Neural cell (in vitro differentiated cells): Measurements from ENCODE around the gene PIGZ. TPM values are rescaled to one million over a fixed set of nuclear protein-coding genes. Genes with fewer than 3 reads are reported as not detected.
A peak's percentile ranks its signal among the peaks of the same experiment; 100 is the strongest.

Experiments
- H2AFZ ChIP-seq: fragments of 200-600, 300-800 bp; sonication (generic), shearing (Covaris generic); 2 replicates; pipeline ENCODE4 v1.6.0; 2014; ENCODE audit warnings: low read depth, mild to moderate bottlenecking, antibody characterized with exemption, low read length, moderate library complexity
- H3F3A ChIP-seq: fragments of 200-600 bp; shearing (Covaris generic); 2 replicates; pipeline ENCODE4 v1.6.1; 2016; ENCODE audit warnings: mild to moderate bottlenecking, moderate library complexity, mixed read lengths, antibody characterized with exemption, low read length; ENCODE audit not compliant: insufficient read depth, poor library complexity, severe bottlenecking
- H3K27ac ChIP-seq: fragments of 200-600, 300-800 bp; sonication (generic), shearing (Covaris generic); 2 replicates; pipeline ENCODE4 v1.5.1; 2014; ENCODE audit warnings: mild to moderate bottlenecking, low read length, moderate library complexity
- H3K27me3 ChIP-seq: fragments of 300-800, 200-600 bp; sonication (generic), shearing (Covaris generic); 2 replicates; pipeline ENCODE4 v1.6.0; 2014; ENCODE audit warnings: mild to moderate bottlenecking, low read depth, low read length, moderate library complexity; ENCODE audit not compliant: insufficient read depth
- H3K36me3 ChIP-seq: fragments of 300-800, 200-600 bp; sonication (generic), shearing (Covaris generic); 2 replicates; pipeline ENCODE4 v1.5.1; 2014; ENCODE audit warnings: mild to moderate bottlenecking, antibody characterized with exemption, low read length, moderate library complexity; ENCODE audit not compliant: insufficient read depth
- H3K4me2 ChIP-seq: fragments of 300-800, 200-600 bp; sonication (generic), shearing (Covaris generic); 2 replicates; pipeline ENCODE4 v1.6.0; 2014; ENCODE audit warnings: mild to moderate bottlenecking, low read length
- H3K4me3 ChIP-seq: fragments of 300-800, 200-600 bp; sonication (generic), shearing (Covaris generic); 2 replicates; pipeline ENCODE4 v1.5.1; 2014; ENCODE audit warnings: mild to moderate bottlenecking, low read length, moderate library complexity
- H3K79me2 ChIP-seq: fragments of 200-600 bp; shearing (Covaris generic); replicated peaks from 2 replicates; pipeline ENCODE4 v1.6.0; 2014; ENCODE audit warnings: mild to moderate bottlenecking, low read length, moderate library complexity; ENCODE audit not compliant: insufficient read depth
- H3K9ac ChIP-seq: fragments of 300-800, 200-600 bp; sonication (generic), shearing (Covaris generic); 2 replicates; pipeline ENCODE4 v1.6.1; 2016; ENCODE audit warnings: mild to moderate bottlenecking, low read length, mixed read lengths
- H3K9me2 ChIP-seq: fragments of 200-600 bp; shearing (Covaris generic); 2 replicates; pipeline ENCODE4 v1.6.1; 2016; ENCODE audit warnings: mild to moderate bottlenecking, low read length, mixed read lengths; ENCODE audit not compliant: insufficient read depth
- H3K9me3 ChIP-seq: fragments of 200-600, 300-800 bp; sonication (generic), shearing (Covaris generic); 2 replicates; pipeline ENCODE4 v1.6.1; 2016; ENCODE audit warnings: mild to moderate bottlenecking, mixed run types, low read length, moderate library complexity, mixed read lengths
- H4K20me1 ChIP-seq: fragments of 200-600 bp; shearing (Covaris generic); 2 replicates; pipeline ENCODE4 v1.6.1; 2016; ENCODE audit warnings: mild to moderate bottlenecking, mixed run types; ENCODE audit not compliant: insufficient read depth
- EP300 ChIP-seq: fragments of 450-650 bp; conservative IDR thresholded peaks from 2 replicates; pipeline ENCODE4 v1.6.1; 2014; ENCODE audit warnings: antibody characterized with exemption, mild to moderate bottlenecking, moderate library complexity; ENCODE audit not compliant: poor library complexity, severe bottlenecking
- EZH2 ChIP-seq: fragments of 200-600, 300-800 bp; shearing (Covaris generic), sonication (generic); IDR thresholded peaks from 2 replicates; pipeline ENCODE4 v1.6.1; 2014; ENCODE audit warnings: antibody characterized with exemption, low read length, borderline replicate concordance, mild to moderate bottlenecking; ENCODE audit not compliant: insufficient read depth, poor library complexity, severe bottlenecking
- MXI1 ChIP-seq: fragments of 450-650 bp; conservative IDR thresholded peaks from 2 replicates; pipeline ENCODE4 v1.6.1; 2014; ENCODE audit warnings: antibody characterized with exemption, mild to moderate bottlenecking; ENCODE audit not compliant: poor library complexity, severe bottlenecking
- POLR2AphosphoS5 ChIP-seq: IDR thresholded peaks from 2 replicates; pipeline ENCODE4 v1.6.1; 2012
- RAD21 ChIP-seq: fragments of 450-650 bp; conservative IDR thresholded peaks from 2 replicates; pipeline ENCODE4 v1.6.1; 2014; ENCODE audit warnings: antibody characterized with exemption, mild to moderate bottlenecking, moderate library complexity
- SMC3 ChIP-seq: fragments of 450-650 bp; conservative IDR thresholded peaks from 2 replicates; pipeline ENCODE4 v1.6.1; 2014; ENCODE audit warnings: antibody characterized with exemption, mild to moderate bottlenecking, moderate library complexity; ENCODE audit not compliant: poor library complexity
- TAF1 ChIP-seq: IDR thresholded peaks from 2 replicates; pipeline ENCODE4 v1.6.1; 2012; ENCODE audit warnings: low read depth
- polyA plus RNA-seq: library from polyadenylated mRNA; depleted of rRNA; stranded (reverse); fragments of >200 nt; gene quantifications from 2 replicates; pipeline ENCODE4 v1.2.3, GENCODE V29; 2014
- TF ChIP-seq, protein P1 (sequence below): fragments of 450-650 bp; IDR thresholded peaks from 2 replicates; pipeline ENCODE4 v1.5.1; 2014; ENCODE audit warnings: antibody characterized with exemption, mild to moderate bottlenecking, moderate library complexity; ENCODE audit not compliant: poor library complexity, severe bottlenecking
- TF ChIP-seq, protein P2 (sequence below): IDR thresholded peaks from 2 replicates; pipeline ENCODE4 v1.6.1; 2012; ENCODE audit warnings: borderline replicate concordance

Gene PIGZ
- polyA plus RNA-seq, 1 donor from 2014 or later, result 6.5 TPM

DNA sequence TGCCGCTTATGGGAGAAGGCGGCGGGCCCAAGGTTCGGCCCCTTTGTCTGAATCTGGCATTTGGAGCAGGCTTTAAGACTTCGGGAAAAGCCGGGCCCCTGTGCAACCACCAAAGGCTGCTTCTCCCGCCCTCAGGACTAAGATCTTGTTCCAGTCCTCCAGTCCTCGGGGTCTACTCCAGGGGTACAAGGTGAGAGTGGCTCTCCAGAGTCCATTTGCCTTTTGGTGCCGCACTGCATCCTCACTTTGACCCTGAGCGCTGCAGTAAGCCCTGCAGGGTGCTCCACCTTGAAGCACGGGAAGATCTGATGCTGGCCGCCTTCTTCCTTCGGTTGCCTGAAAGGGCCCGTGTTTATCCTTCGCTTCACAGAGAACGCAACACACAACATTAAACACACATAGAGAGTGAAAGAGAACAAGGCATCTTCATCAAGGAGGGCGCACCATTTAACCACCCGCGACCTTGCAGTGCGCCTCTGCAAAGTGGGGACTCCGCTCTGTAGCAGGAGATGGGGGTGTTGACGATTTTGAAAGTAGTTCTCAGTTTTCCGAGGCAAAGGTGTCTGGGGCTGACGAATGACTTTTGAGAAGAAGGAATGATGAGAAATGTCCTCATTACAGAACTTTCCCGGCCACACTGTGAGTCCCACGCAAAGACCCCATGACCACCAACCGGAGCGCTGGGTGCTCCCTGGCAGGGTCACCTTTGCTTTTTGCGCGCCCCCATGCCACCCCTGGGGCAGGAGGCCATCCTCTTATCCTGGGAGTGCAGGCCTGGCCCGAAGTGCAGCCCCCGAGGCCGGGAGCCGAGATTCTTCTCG, 1.0 kb downstream of the PIGZ start:
- Histone ChIP-seq H3K9me2 (no peaks in the 10 kb centered on the region), H3K36me3 (no peaks in the 10 kb centered on the region), H3K27me3 (peaks cover 51% of the 10 kb centered on the region), H3K9me3 (peaks cover 4% of the 10 kb centered on the region), H3K4me3 (peak overlapping the region; percentile 69), H3F3A (no peaks in the 10 kb centered on the region), H3K27ac (no peak overlapping the region), H2AFZ (no peak overlapping the region), H3K9ac (no peak overlapping the region), H4K20me1 (no peaks in the 10 kb centered on the region), H3K79me2 (no peaks in the 10 kb centered on the region), H3K4me2 (peak overlapping the region; percentile 30)
- TF ChIP-seq EP300 (no peak), POLR2AphosphoS5 (no peak)
- TF ChIP-seq, protein P1, sequence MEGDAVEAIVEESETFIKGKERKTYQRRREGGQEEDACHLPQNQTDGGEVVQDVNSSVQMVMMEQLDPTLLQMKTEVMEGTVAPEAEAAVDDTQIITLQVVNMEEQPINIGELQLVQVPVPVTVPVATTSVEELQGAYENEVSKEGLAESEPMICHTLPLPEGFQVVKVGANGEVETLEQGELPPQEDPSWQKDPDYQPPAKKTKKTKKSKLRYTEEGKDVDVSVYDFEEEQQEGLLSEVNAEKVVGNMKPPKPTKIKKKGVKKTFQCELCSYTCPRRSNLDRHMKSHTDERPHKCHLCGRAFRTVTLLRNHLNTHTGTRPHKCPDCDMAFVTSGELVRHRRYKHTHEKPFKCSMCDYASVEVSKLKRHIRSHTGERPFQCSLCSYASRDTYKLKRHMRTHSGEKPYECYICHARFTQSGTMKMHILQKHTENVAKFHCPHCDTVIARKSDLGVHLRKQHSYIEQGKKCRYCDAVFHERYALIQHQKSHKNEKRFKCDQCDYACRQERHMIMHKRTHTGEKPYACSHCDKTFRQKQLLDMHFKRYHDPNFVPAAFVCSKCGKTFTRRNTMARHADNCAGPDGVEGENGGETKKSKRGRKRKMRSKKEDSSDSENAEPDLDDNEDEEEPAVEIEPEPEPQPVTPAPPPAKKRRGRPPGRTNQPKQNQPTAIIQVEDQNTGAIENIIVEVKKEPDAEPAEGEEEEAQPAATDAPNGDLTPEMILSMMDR, result no peak

- TF ChIP-seq SMC3, result no peak
- TF ChIP-seq, protein P2, sequence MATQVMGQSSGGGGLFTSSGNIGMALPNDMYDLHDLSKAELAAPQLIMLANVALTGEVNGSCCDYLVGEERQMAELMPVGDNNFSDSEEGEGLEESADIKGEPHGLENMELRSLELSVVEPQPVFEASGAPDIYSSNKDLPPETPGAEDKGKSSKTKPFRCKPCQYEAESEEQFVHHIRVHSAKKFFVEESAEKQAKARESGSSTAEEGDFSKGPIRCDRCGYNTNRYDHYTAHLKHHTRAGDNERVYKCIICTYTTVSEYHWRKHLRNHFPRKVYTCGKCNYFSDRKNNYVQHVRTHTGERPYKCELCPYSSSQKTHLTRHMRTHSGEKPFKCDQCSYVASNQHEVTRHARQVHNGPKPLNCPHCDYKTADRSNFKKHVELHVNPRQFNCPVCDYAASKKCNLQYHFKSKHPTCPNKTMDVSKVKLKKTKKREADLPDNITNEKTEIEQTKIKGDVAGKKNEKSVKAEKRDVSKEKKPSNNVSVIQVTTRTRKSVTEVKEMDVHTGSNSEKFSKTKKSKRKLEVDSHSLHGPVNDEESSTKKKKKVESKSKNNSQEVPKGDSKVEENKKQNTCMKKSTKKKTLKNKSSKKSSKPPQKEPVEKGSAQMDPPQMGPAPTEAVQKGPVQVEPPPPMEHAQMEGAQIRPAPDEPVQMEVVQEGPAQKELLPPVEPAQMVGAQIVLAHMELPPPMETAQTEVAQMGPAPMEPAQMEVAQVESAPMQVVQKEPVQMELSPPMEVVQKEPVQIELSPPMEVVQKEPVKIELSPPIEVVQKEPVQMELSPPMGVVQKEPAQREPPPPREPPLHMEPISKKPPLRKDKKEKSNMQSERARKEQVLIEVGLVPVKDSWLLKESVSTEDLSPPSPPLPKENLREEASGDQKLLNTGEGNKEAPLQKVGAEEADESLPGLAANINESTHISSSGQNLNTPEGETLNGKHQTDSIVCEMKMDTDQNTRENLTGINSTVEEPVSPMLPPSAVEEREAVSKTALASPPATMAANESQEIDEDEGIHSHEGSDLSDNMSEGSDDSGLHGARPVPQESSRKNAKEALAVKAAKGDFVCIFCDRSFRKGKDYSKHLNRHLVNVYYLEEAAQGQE, result no peak
- TF ChIP-seq MXI1, result no peak
- no peak for TF ChIP-seq RAD21
- TF ChIP-seq EP300, result no peak
- no peak for TF ChIP-seq EZH2
- TF ChIP-seq, protein P1, result no peak
- TF ChIP-seq POLR2AphosphoS5, result no peak
- TF ChIP-seq TAF1, result no peak
- H4K20me1 ChIP-seq, result no peaks in the 10 kb centered on the region
- peak overlapping the region; percentile 49 for H3K4me3 ChIP-seq
- no peaks in the 10 kb centered on the region for H3K36me3 ChIP-seq
- no peaks in the 10 kb centered on the region for H3K9me2 ChIP-seq
- no peak overlapping the region for H2AFZ ChIP-seq
- no peaks in the 10 kb centered on the region for H3F3A ChIP-seq
- no peak overlapping the region for H3K9ac ChIP-seq
- H3K9me3 ChIP-seq, result peaks cover 4% of the 10 kb centered on the region
- H3K27ac ChIP-seq, result no peak overlapping the region
- H3K4me2 ChIP-seq, result no peak overlapping the region
- H3K27me3 ChIP-seq, result peaks cover 51% of the 10 kb centered on the region
- H3K79me2 ChIP-seq, result no peaks in the 10 kb centered on the region
These were observed 1.9 kb downstream of the PIGZ start for GRCh38 chr3:196966526-196967401.
